Neural cell (in vitro differentiated cells): ENCODE measurements around the gene GPR158. TPM values are rescaled to one million over a fixed set of nuclear protein-coding genes. Genes with fewer than 3 reads are reported as not detected.

ENCODE experiments used
- H2AFZ ChIP-seq: fragments of 200-600, 300-800 bp; sonication (generic), shearing (Covaris generic); 2 replicates; pipeline ENCODE4 v1.6.0; 2014; ENCODE audit warnings: low read depth, mild to moderate bottlenecking, antibody characterized with exemption, low read length, moderate library complexity
- H3F3A ChIP-seq: fragments of 200-600 bp; shearing (Covaris generic); 2 replicates; pipeline ENCODE4 v1.6.1; 2016; ENCODE audit warnings: mild to moderate bottlenecking, moderate library complexity, mixed read lengths, antibody characterized with exemption, low read length; ENCODE audit not compliant: insufficient read depth, poor library complexity, severe bottlenecking
- H3K27ac ChIP-seq: fragments of 200-600, 300-800 bp; sonication (generic), shearing (Covaris generic); 2 replicates; pipeline ENCODE4 v1.5.1; 2014; ENCODE audit warnings: mild to moderate bottlenecking, low read length, moderate library complexity
- H3K27me3 ChIP-seq: fragments of 300-800, 200-600 bp; sonication (generic), shearing (Covaris generic); 2 replicates; pipeline ENCODE4 v1.6.0; 2014; ENCODE audit warnings: mild to moderate bottlenecking, low read depth, low read length, moderate library complexity; ENCODE audit not compliant: insufficient read depth
- H3K36me3 ChIP-seq: fragments of 300-800, 200-600 bp; sonication (generic), shearing (Covaris generic); 2 replicates; pipeline ENCODE4 v1.5.1; 2014; ENCODE audit warnings: mild to moderate bottlenecking, antibody characterized with exemption, low read length, moderate library complexity; ENCODE audit not compliant: insufficient read depth
- H3K4me2 ChIP-seq: fragments of 300-800, 200-600 bp; sonication (generic), shearing (Covaris generic); 2 replicates; pipeline ENCODE4 v1.6.0; 2014; ENCODE audit warnings: mild to moderate bottlenecking, low read length
- H3K4me3 ChIP-seq: fragments of 300-800, 200-600 bp; sonication (generic), shearing (Covaris generic); 2 replicates; pipeline ENCODE4 v1.5.1; 2014; ENCODE audit warnings: mild to moderate bottlenecking, low read length, moderate library complexity
- H3K79me2 ChIP-seq: fragments of 200-600 bp; shearing (Covaris generic); replicated peaks from 2 replicates; pipeline ENCODE4 v1.6.0; 2014; ENCODE audit warnings: mild to moderate bottlenecking, low read length, moderate library complexity; ENCODE audit not compliant: insufficient read depth
- H3K9ac ChIP-seq: fragments of 300-800, 200-600 bp; sonication (generic), shearing (Covaris generic); 2 replicates; pipeline ENCODE4 v1.6.1; 2016; ENCODE audit warnings: mild to moderate bottlenecking, low read length, mixed read lengths
- H3K9me2 ChIP-seq: fragments of 200-600 bp; shearing (Covaris generic); 2 replicates; pipeline ENCODE4 v1.6.1; 2016; ENCODE audit warnings: mild to moderate bottlenecking, low read length, mixed read lengths; ENCODE audit not compliant: insufficient read depth
- H3K9me3 ChIP-seq: fragments of 200-600, 300-800 bp; sonication (generic), shearing (Covaris generic); 2 replicates; pipeline ENCODE4 v1.6.1; 2016; ENCODE audit warnings: mild to moderate bottlenecking, mixed run types, low read length, moderate library complexity, mixed read lengths
- H4K20me1 ChIP-seq: fragments of 200-600 bp; shearing (Covaris generic); 2 replicates; pipeline ENCODE4 v1.6.1; 2016; ENCODE audit warnings: mild to moderate bottlenecking, mixed run types; ENCODE audit not compliant: insufficient read depth
- CTCF ChIP-seq: fragments of 450-650 bp; IDR thresholded peaks from 2 replicates; pipeline ENCODE4 v1.5.1; 2014; ENCODE audit warnings: antibody characterized with exemption, mild to moderate bottlenecking, moderate library complexity; ENCODE audit not compliant: poor library complexity, severe bottlenecking
- EP300 ChIP-seq: fragments of 450-650 bp; conservative IDR thresholded peaks from 2 replicates; pipeline ENCODE4 v1.6.1; 2014; ENCODE audit warnings: antibody characterized with exemption, mild to moderate bottlenecking, moderate library complexity; ENCODE audit not compliant: poor library complexity, severe bottlenecking
- EZH2 ChIP-seq: fragments of 200-600, 300-800 bp; shearing (Covaris generic), sonication (generic); IDR thresholded peaks from 2 replicates; pipeline ENCODE4 v1.6.1; 2014; ENCODE audit warnings: antibody characterized with exemption, low read length, borderline replicate concordance, mild to moderate bottlenecking; ENCODE audit not compliant: insufficient read depth, poor library complexity, severe bottlenecking
- MXI1 ChIP-seq: fragments of 450-650 bp; conservative IDR thresholded peaks from 2 replicates; pipeline ENCODE4 v1.6.1; 2014; ENCODE audit warnings: antibody characterized with exemption, mild to moderate bottlenecking; ENCODE audit not compliant: poor library complexity, severe bottlenecking
- POLR2AphosphoS5 ChIP-seq: IDR thresholded peaks from 2 replicates; pipeline ENCODE4 v1.6.1; 2012
- RAD21 ChIP-seq: fragments of 450-650 bp; conservative IDR thresholded peaks from 2 replicates; pipeline ENCODE4 v1.6.1; 2014; ENCODE audit warnings: antibody characterized with exemption, mild to moderate bottlenecking, moderate library complexity
- REST ChIP-seq: IDR thresholded peaks from 2 replicates; pipeline ENCODE4 v1.6.1; 2012; ENCODE audit warnings: borderline replicate concordance
- SMC3 ChIP-seq: fragments of 450-650 bp; conservative IDR thresholded peaks from 2 replicates; pipeline ENCODE4 v1.6.1; 2014; ENCODE audit warnings: antibody characterized with exemption, mild to moderate bottlenecking, moderate library complexity; ENCODE audit not compliant: poor library complexity
- TAF1 ChIP-seq: IDR thresholded peaks from 2 replicates; pipeline ENCODE4 v1.6.1; 2012; ENCODE audit warnings: low read depth
- polyA plus RNA-seq: library from polyadenylated mRNA; depleted of rRNA; stranded (reverse); fragments of >200 nt; gene quantifications from 2 replicates; pipeline ENCODE4 v1.2.3, GENCODE V29; 2014

The GPR158 gene
- polyA plus RNA-seq, 1 donor from 2014 or later, result 2.1 TPM

GRCh38 chr10:25481467-25481866 lies 306.7 kb downstream of the GPR158 start:
- Histone ChIP-seq H3K27ac (no peak overlapping the region), H3K4me3 (no peak overlapping the region), H3K9ac (no peak overlapping the region)

GRCh38 chr10:25483999-25484398 lies 309.2 kb downstream of the GPR158 start:
- Histone ChIP-seq H3K36me3 (no peaks in the 10 kb centered on the region), H3K4me3 (no peak overlapping the region), H3K9me2 (no peaks in the 10 kb centered on the region), H4K20me1 (no peaks in the 10 kb centered on the region), H3K4me2 (peak overlapping the region; percentile 14), H3K9me3 (no peaks in the 10 kb centered on the region), H3K9ac (no peak overlapping the region), H2AFZ (no peak overlapping the region), H3K79me2 (no peaks in the 10 kb centered on the region), H3F3A (no peaks in the 10 kb centered on the region), H3K27me3 (no peaks in the 10 kb centered on the region), H3K27ac (peak overlapping the region; percentile 53)
- TF ChIP-seq RAD21 (no peak), MXI1 (no peak), SMC3 (no peak), EP300 (no peak), TAF1 (no peak), EZH2 (no peak), REST (no peak)

More at GRCh38 chr10:25481467-25481866, 306.7 kb downstream of the GPR158 start:
- no peak overlapping the region for H3K4me2 ChIP-seq
- no peaks in the 10 kb centered on the region for H3K27me3 ChIP-seq
- no peaks in the 10 kb centered on the region for H3K79me2 ChIP-seq
- H3K9me2 ChIP-seq, result no peaks in the 10 kb centered on the region
- H3F3A ChIP-seq, result no peaks in the 10 kb centered on the region
- H3K36me3 ChIP-seq, result no peaks in the 10 kb centered on the region
- no peak overlapping the region for H2AFZ ChIP-seq
- H3K9me3 ChIP-seq, result no peaks in the 10 kb centered on the region
- TF ChIP-seq REST, result no peak
- no peak for TF ChIP-seq EZH2
- no peak for TF ChIP-seq SMC3
- TF ChIP-seq CTCF, result no peak
- TF ChIP-seq POLR2AphosphoS5, result no peak
- no peak for TF ChIP-seq EP300
- TF ChIP-seq MXI1, result no peak
- TF ChIP-seq RAD21, result no peak
- no peak for TF ChIP-seq TAF1
- H4K20me1 ChIP-seq, result no peaks in the 10 kb centered on the region
